Airway epithelial cell (primary cell): ENCODE measurements around the gene OR2AT4. TPM values are rescaled to one million over a fixed set of nuclear protein-coding genes. Genes with fewer than 3 reads are reported as not detected.

ENCODE experiments used
- total RNA-seq: library from RNA; depleted of rRNA; stranded (reverse); fragments of >200 nt; gene quantifications from 2 replicates; pipeline ENCODE4 v1.2.3, GENCODE V29; 2015

The OR2AT4 gene
- total RNA-seq: not detected in 2 replicates

GRCh38 chr11:75096456-75097172 is at the start of gene OR2AT4:
Gene OR2AT4, minus strand, starts transcription at chr11:75096876.

Other genes starting within 250 kb of the OR2AT4 start
- gene XRRA1, start 147.8 kb downstream of the OR2AT4 start, total RNA-seq: 14.7 and 17.1 TPM in 2 replicates
- gene SPCS2, start 147.6 kb downstream of the OR2AT4 start, total RNA-seq: 23.2 and 65.3 TPM in 2 replicates
- 5.2 and 6.2 TPM in 2 replicates for gene NEU3, start 107.9 kb downstream of the OR2AT4 start, total RNA-seq
- 0.07 and 0.09 TPM in 2 replicates for gene SLCO2B1, start 54.2 kb upstream of the OR2AT4 start, total RNA-seq
- not detected in 2 replicates for gene TPBGL, start 143.9 kb upstream of the OR2AT4 start, total RNA-seq